Memory B cell (primary cell): ENCODE results near the gene C5AR2.
"Not testable (repeated sequence)": the region's sequence is repeated elsewhere in the genome, so short reads cannot be mapped to it uniquely, and the experiment has no call there.

ENCODE experiments used
- ATAC-seq: fragments of 150-1000 bp; cut with Tn5 transposase; 2 replicates; pipeline ENCODE4 v1.10.0; 2021; ENCODE audit warnings: low read depth, mild to moderate bottlenecking, moderate library complexity
- DNase-seq, 2 donors: peaks; one replicate each; pipeline ENCODE4 v3.0.0; 2022; ENCODE audit warnings: low spot score in 2 of 2
- H3K27ac Mint-ChIP-seq: one replicate; pipeline ENCODE4 v1.8.0; 2022; ENCODE audit warnings: mild to moderate bottlenecking, moderate library complexity, mixed read lengths
- H3K27me3 Mint-ChIP-seq: one replicate; pipeline ENCODE4 v1.8.0; 2022; ENCODE audit warnings: mixed read lengths
- H3K36me3 Mint-ChIP-seq: one replicate; pipeline ENCODE4 v1.8.0; 2022; ENCODE audit warnings: mild to moderate bottlenecking, mixed read lengths
- H3K4me1 Mint-ChIP-seq: one replicate; pipeline ENCODE4 v1.8.0; 2022; ENCODE audit warnings: mixed read lengths
- H3K4me3 Mint-ChIP-seq: one replicate; pipeline ENCODE4 v1.8.0; 2022; ENCODE audit warnings: mild to moderate bottlenecking, moderate library complexity, mixed read lengths
- H3K9me3 Mint-ChIP-seq: one replicate; pipeline ENCODE4 v1.8.0; 2022; ENCODE audit warnings: mixed read lengths

The C5AR2 gene

DNA sequence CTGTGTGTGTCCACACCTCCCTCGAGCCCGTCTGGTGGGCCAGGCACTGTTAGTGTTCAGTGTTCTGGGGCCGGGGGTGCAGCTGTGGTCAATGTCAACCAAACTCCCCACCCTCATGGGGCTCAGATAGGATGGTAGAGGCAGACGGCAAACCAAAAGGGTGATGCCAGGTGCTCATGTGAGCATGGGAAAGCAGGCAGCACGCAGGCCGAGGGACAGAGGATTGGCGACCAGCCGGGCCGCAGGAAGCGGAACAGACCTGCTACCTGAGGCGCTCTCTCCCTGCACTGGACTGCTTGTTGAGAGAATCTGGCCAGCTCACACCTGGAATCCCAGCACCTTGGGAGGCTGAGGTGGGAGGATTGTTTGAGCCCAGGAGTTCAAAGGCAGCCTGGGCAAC, 46.3 kb downstream of the C5AR2 start:
- Mint-ChIP-seq H3K9me3 (peaks cover 3% of the 10 kb centered on the region), H3K27me3 (no peaks in the 10 kb centered on the region), H3K27ac (no peak overlapping the region), H3K36me3 (peaks cover 30% of the 10 kb centered on the region), H3K4me1 (peaks cover 13% of the 10 kb centered on the region), H3K4me3 (no peak overlapping the region)
- DNase-seq, result no peak
- no peak for ATAC-seq

- ATAC-seq, result no peak
- Mint-ChIP-seq H3K27ac (no peak overlapping the region), H3K4me3 (no peak overlapping the region), H3K27me3 (no peaks in the 10 kb centered on the region), H3K36me3 (peaks cover 30% of the 10 kb centered on the region), H3K4me1 (peaks cover 16% of the 10 kb centered on the region), H3K9me3 (peaks cover 3% of the 10 kb centered on the region)
- DNase-seq, result no peak
These were observed 47.5 kb downstream of the C5AR2 start for GRCh38 chr19:47379381-47379938.

- H3K27ac Mint-ChIP-seq, result no peak overlapping the region
- H3K9me3 Mint-ChIP-seq, result peaks cover 3% of the 10 kb centered on the region
- no peak overlapping the region for H3K4me3 Mint-ChIP-seq
- H3K4me1 Mint-ChIP-seq, result peaks cover 16% of the 10 kb centered on the region
- no peak for DNase-seq
- ATAC-seq, result no peak
- H3K36me3 Mint-ChIP-seq, result peaks cover 30% of the 10 kb centered on the region
- no peaks in the 10 kb centered on the region for H3K27me3 Mint-ChIP-seq
These were observed 48.6 kb downstream of the C5AR2 start for GRCh38 chr19:47380559-47380958.

GRCh38 chr19:47381121-47381520, 49.1 kb downstream of the C5AR2 start:
- H3K9me3 Mint-ChIP-seq, result peaks cover 3% of the 10 kb centered on the region
- no peak overlapping the region for H3K4me3 Mint-ChIP-seq
- H3K36me3 Mint-ChIP-seq, result peaks cover 29% of the 10 kb centered on the region
- DNase-seq (no peak), ATAC-seq (no peak)
- peaks cover 16% of the 10 kb centered on the region for H3K4me1 Mint-ChIP-seq
- H3K27ac Mint-ChIP-seq, result peak overlapping the region; percentile 19
- no peaks in the 10 kb centered on the region for H3K27me3 Mint-ChIP-seq

- peaks cover 28% of the 10 kb centered on the region for H3K36me3 Mint-ChIP-seq
- ATAC-seq (peak; percentile 77), DNase-seq (no peak)
- peaks cover 3% of the 10 kb centered on the region for H3K9me3 Mint-ChIP-seq
- H3K4me1 Mint-ChIP-seq, result peaks cover 16% of the 10 kb centered on the region
- peak overlapping the region; percentile 19 for H3K27ac Mint-ChIP-seq
- H3K4me3 Mint-ChIP-seq, result peak overlapping the region; percentile 1
- no peaks in the 10 kb centered on the region for H3K27me3 Mint-ChIP-seq
These were observed 49.8 kb downstream of the C5AR2 start for GRCh38 chr19:47381653-47382279.

DNA sequence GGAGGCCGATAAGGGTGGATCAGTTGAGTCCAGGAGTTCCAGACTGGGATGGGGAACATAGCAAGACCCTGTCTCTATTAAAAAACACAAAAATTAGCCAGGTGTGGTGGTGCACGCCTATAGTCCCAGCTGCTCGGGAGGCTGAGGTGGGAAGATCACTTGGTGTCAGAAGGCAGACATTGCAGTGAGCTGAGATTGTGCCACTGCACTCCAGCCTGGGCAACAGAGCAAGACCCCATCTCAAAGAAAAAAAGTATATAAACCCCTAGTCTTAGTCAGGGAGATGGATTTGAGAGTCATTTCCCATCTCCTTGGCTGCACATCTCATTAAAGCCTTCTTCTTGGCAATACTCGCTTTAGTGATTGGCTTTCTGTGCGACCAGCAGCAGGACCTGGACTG, 51.9 kb downstream of the C5AR2 start:
- H3K27ac Mint-ChIP-seq, H3K27me3 Mint-ChIP-seq, H3K9me3 Mint-ChIP-seq, DNase-seq, ATAC-seq, H3K4me3 Mint-ChIP-seq: not testable (repeated sequence)
- peaks cover 26% of the 10 kb centered on the region for H3K36me3 Mint-ChIP-seq
- peaks cover 16% of the 10 kb centered on the region for H3K4me1 Mint-ChIP-seq

- DNase-seq, H3K27ac Mint-ChIP-seq, ATAC-seq, H3K9me3 Mint-ChIP-seq, H3K4me3 Mint-ChIP-seq, H3K27me3 Mint-ChIP-seq: not testable (repeated sequence)
- Mint-ChIP-seq H3K36me3 (peaks cover 21% of the 10 kb centered on the region), H3K4me1 (peaks cover 16% of the 10 kb centered on the region)
These were observed 52.6 kb downstream of the C5AR2 start for GRCh38 chr19:47384533-47384932.

- not testable (repeated sequence) for DNase-seq, H3K27me3 Mint-ChIP-seq, H3K36me3 Mint-ChIP-seq, H3K27ac Mint-ChIP-seq, H3K4me3 Mint-ChIP-seq, H3K9me3 Mint-ChIP-seq, ATAC-seq
- peaks cover 18% of the 10 kb centered on the region for H3K4me1 Mint-ChIP-seq
These were observed 54.6 kb downstream of the C5AR2 start for GRCh38 chr19:47386582-47386981.

DNA sequence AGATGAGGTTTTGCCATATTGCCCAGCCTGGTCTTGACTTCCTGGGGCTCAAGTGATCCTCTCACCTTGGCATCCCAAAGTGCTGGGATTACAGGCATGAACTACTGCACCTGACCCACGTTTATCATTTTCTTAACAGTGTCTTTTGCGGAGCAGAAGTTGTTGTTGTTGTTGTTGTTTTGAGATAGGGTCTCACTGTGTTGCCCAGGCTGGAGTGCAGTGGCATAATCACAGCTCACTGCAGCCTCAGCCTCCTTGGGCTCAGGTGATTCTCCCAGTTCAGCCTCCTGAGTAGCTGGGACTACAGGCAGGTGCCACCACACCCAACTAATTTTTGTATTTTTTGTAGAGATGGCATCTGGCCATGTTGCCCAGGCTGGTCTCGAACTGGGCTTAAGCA, 55.6 kb downstream of the C5AR2 start:
- H3K27me3 Mint-ChIP-seq, H3K27ac Mint-ChIP-seq, H3K9me3 Mint-ChIP-seq, H3K4me3 Mint-ChIP-seq, DNase-seq, ATAC-seq, H3K36me3 Mint-ChIP-seq: not testable (repeated sequence)
- H3K4me1 Mint-ChIP-seq, result peaks cover 12% of the 10 kb centered on the region

GRCh38 chr19:47388721-47389120, 56.7 kb downstream of the C5AR2 start:
- H3K36me3 Mint-ChIP-seq, H3K27ac Mint-ChIP-seq, H3K4me3 Mint-ChIP-seq, H3K4me1 Mint-ChIP-seq, H3K9me3 Mint-ChIP-seq, ATAC-seq, DNase-seq: not testable (repeated sequence)
- peaks cover 10% of the 10 kb centered on the region for H3K27me3 Mint-ChIP-seq

DNA sequence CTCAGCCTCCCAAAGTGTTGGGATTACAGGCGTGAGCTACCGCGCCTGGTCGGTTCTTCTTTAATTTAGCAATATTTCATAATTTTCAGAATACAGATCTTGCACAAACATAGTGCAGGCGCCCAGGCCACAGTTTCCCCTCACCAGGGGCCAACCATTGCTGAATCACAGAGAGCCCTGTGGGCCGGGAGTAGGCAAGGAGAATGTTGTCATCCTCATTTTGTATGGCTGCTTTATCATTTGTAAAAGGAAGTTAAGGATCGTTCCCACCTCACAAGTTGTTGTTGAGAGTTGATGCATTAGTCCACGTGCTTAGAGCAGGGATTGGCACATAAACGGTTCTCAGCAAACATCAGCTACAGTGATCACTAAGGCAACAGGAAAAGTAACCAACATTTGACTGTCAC, 57.2 kb downstream of the C5AR2 start:
- ATAC-seq (no peak), DNase-seq (no peak)
- Mint-ChIP-seq H3K27me3 (peaks cover 12% of the 10 kb centered on the region), H3K36me3 (no peaks in the 10 kb centered on the region), H3K27ac (no peak overlapping the region), H3K4me3 (no peak overlapping the region), H3K9me3 (no peaks in the 10 kb centered on the region), H3K4me1 (peaks cover 6% of the 10 kb centered on the region)

DNA sequence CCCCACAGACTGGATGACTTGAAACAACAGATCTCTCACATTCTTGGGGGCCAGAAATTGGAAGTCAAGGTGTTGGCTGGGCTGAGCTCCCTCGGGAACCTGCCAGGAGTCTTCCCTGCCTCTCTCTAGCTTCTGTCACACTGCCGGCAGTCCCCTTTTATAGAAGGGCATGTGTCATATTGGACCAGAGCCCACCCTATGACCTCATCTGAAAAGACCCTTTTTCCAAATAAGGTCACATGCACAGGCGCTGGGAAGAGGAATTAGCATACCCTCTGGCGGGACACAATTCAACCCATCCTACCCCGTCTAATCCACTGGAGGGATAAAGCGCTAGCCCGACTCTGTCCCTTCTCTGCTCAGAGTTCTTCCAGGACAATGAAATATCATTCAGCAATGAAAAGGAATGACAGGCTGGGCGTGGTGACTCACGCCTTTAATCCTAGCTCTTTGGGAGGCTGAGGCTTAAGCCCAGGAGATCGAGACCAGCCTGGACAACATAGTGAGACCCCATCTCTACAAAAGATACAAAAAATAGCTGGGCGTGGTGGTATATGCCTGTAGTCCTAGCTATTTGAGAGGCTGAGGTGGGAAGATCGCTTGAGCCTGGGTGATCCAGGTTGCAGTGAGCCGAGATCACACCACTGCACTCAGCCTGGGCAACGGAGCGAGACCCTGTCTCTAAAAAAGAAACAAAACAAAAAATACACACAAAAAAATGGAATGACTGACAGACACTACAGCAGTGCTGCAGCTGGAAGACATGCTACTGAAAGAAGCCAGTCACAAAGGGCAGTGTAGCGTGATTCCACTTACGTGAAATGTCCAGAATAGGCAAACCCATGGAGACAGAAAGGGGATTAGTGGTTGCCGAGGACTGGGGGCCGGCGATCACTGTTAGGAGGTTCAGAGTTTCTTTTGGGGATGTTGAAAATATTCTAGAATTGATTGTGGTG, 58.8 kb downstream of the C5AR2 start:
- peaks cover 18% of the 10 kb centered on the region for H3K27me3 Mint-ChIP-seq
- H3K36me3 Mint-ChIP-seq, result no peaks in the 10 kb centered on the region
- DNase-seq (no peak), ATAC-seq (peak; percentile 50)
- H3K4me1 Mint-ChIP-seq, result peaks cover 6% of the 10 kb centered on the region
- H3K27ac Mint-ChIP-seq, result no peak overlapping the region
- H3K9me3 Mint-ChIP-seq, result no peaks in the 10 kb centered on the region
- no peak overlapping the region for H3K4me3 Mint-ChIP-seq

DNA sequence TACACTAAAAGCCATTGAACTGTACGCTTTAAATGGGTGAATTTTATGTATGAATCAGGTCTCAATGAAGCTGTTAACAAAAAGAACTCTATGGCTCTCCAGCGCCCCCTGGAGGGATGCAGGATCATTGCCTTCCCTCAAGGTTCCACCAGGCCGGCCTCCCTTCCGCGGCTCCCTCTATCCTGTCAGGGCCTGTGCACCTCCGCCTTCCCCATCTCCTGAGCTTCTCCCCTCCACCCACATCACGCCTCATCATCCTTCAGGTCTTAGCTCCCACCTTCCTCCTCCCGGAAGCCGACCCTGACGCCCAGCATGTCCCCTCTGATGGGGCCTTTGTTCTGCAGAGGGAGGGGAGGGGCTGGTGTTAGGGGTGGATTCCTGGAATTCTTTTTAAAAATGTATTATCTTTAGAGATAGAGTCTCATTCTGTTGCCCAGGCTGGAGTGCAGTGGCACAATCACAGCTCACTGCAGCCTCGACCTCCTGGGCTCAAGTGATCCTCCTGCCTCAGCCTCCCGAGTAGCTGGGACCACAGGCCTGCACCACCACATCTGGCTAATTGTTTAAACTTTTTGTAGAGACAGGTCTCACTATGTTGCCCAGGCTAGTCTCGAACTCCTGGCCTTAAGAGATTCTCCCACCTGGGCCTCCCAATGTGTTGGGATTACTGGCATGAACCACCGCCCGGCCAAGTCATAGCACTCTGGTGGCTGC, 59.7 kb downstream of the C5AR2 start:
- ATAC-seq, result peak; percentile 91
- H3K4me1 Mint-ChIP-seq, result peaks cover 6% of the 10 kb centered on the region

More for the DNA sequence above, 59.7 kb downstream of the C5AR2 start:
- Mint-ChIP-seq H3K27me3 (peaks cover 21% of the 10 kb centered on the region), H3K27ac (no peak overlapping the region), H3K9me3 (no peaks in the 10 kb centered on the region), H3K4me3 (no peak overlapping the region), H3K36me3 (no peaks in the 10 kb centered on the region)
- peak; percentile 78 to 86 for DNase-seq
